Upper lobe of left lung (tissue), 4 donors: ENCODE data around the gene ADPRHL1.
"Not testable (repeated sequence)": the region's sequence is repeated elsewhere in the genome, so short reads cannot be mapped to it uniquely, and the experiment has no call there.

Source experiments
- CTCF ChIP-seq, 6 experiments: fragments of 450-650 bp in 4 of 6; fragments of 200-600 bp in 2 of 6; sonication (generic) in 2 of 6; IDR thresholded peaks; one replicate each; pipeline ENCODE4 v1.5.1; 2016 to 2019; ENCODE audit warnings: antibody characterized with exemption in 6 of 6
- POLR2A ChIP-seq, 4 donors: fragments of 450-650 bp; IDR thresholded peaks; one replicate each; pipeline ENCODE4 v1.5.1; 2016 to 2017; ENCODE audit warnings: antibody characterized with exemption in 4 of 4, mild to moderate bottlenecking in 2 of 4

- not testable (repeated sequence) for TF ChIP-seq CTCF, POLR2A (IDR thresholded peaks at IDR 0.05)
Measured at GRCh38 chr13:113382542-113382941, 70.7 kb downstream of the ADPRHL1 start.
